Measurements from ENCODE around the gene CD81.

CD81 gene

GRCh38 chr11:2386591-2386990 lies 9.5 kb downstream of the CD81 start:
- TF ChIP-seq CTCF (IDR thresholded peaks at IDR 0.05; ENCODE audit: borderline replicate concordance, control extremely low read depth, extremely low read depth, insufficient read depth, missing control alignments): no peak
- in situ Hi-C loops (cut with MboI; ENCODE audit: low sequenced_read_pairs, unreplicated experiment): no loop called here
- no peak for DNase-seq (ENCODE audit: low spot score)

- in situ Hi-C loops (cut with MboI; ENCODE audit: low sequenced_read_pairs, unreplicated experiment): no loop called here
- no peak for TF ChIP-seq CTCF (IDR thresholded peaks at IDR 0.05; ENCODE audit: borderline replicate concordance, control extremely low read depth, extremely low read depth, insufficient read depth, missing control alignments)
- peak; percentile 64 for DNase-seq (ENCODE audit: low spot score)
Measured at GRCh38 chr11:2387266-2387987, 10.3 kb downstream of the CD81 start.

- DNase-seq (ENCODE audit: low spot score): no peak
- no peak for TF ChIP-seq CTCF (IDR thresholded peaks at IDR 0.05; ENCODE audit: borderline replicate concordance, control extremely low read depth, extremely low read depth, insufficient read depth, missing control alignments)
- in situ Hi-C loops (cut with MboI; ENCODE audit: low sequenced_read_pairs, unreplicated experiment): no loop called here
Measured at GRCh38 chr11:2388431-2389376, 11.6 kb downstream of the CD81 start.

- no peak for DNase-seq (ENCODE audit: low spot score)
- TF ChIP-seq CTCF (IDR thresholded peaks at IDR 0.05; ENCODE audit: borderline replicate concordance, control extremely low read depth, extremely low read depth, insufficient read depth, missing control alignments): no peak
- in situ Hi-C loops (cut with MboI; ENCODE audit: low sequenced_read_pairs, unreplicated experiment): no loop called here
Measured at GRCh38 chr11:2389377-2390026, 12.4 kb downstream of the CD81 start.

GRCh38 chr11:2390091-2390724 lies 13.1 kb downstream of the CD81 start:
- in situ Hi-C loops (cut with MboI; ENCODE audit: low sequenced_read_pairs, unreplicated experiment): no loop called here
- no peak for DNase-seq (ENCODE audit: low spot score)
- no peak for TF ChIP-seq CTCF (IDR thresholded peaks at IDR 0.05; ENCODE audit: borderline replicate concordance, control extremely low read depth, extremely low read depth, insufficient read depth, missing control alignments)

- in situ Hi-C loops (cut with MboI; ENCODE audit: low sequenced_read_pairs, unreplicated experiment): no loop called here
- no peak for DNase-seq (ENCODE audit: low spot score)
- TF ChIP-seq CTCF (IDR thresholded peaks at IDR 0.05; ENCODE audit: borderline replicate concordance, control extremely low read depth, extremely low read depth, insufficient read depth, missing control alignments): no peak
Measured at GRCh38 chr11:2390725-2391151, 13.6 kb downstream of the CD81 start.

All from GM13976 (cell line).